GM18519 (cell line): ENCODE results near the gene ARHGAP28.

Experiments used
- ATAC-seq: cut with Tn5 transposase; IDR thresholded peaks from one replicate; pipeline ENCODE4 v1.9.1; 2021; ENCODE audit warnings: mild to moderate bottlenecking, moderate library complexity; ENCODE audit not compliant: unreplicated experiment, low FRiP score

The ARHGAP28 gene

GRCh38 chr18:6729247-6730091 lies at the start of gene ARHGAP28:
TSS of gene ARHGAP28 (plus strand) at chr18:6729716. CDS start at chr18:6729822, 106 bp downstream.
- peak; percentile 67 for ATAC-seq

GRCh38 chr18:6681331-6681875 lies 48.1 kb upstream of the ARHGAP28 start:
- no peak for ATAC-seq

GRCh38 chr18:6682437-6683111 lies 46.9 kb upstream of the ARHGAP28 start:
- no peak for ATAC-seq

GRCh38 chr18:6683112-6683876 lies 46.2 kb upstream of the ARHGAP28 start:
- no peak for ATAC-seq

GRCh38 chr18:6687676-6688075 lies 41.8 kb upstream of the ARHGAP28 start:
- no peak for ATAC-seq

- no peak for ATAC-seq
Measured at GRCh38 chr18:6708890-6709289, 20.6 kb upstream of the ARHGAP28 start.

GRCh38 chr18:6711467-6711866 lies 18.0 kb upstream of the ARHGAP28 start:
- no peak for ATAC-seq

GRCh38 chr18:6712401-6712800 lies 17.1 kb upstream of the ARHGAP28 start:
- no peak for ATAC-seq

GRCh38 chr18:6714010-6714409 lies 15.5 kb upstream of the ARHGAP28 start:
- ATAC-seq, result no peak

GRCh38 chr18:6718267-6718666 lies 11.2 kb upstream of the ARHGAP28 start:
- ATAC-seq, result no peak

- ATAC-seq, result no peak
Measured at GRCh38 chr18:6719098-6719846, 10.2 kb upstream of the ARHGAP28 start.

GRCh38 chr18:6719910-6720683 lies 9.4 kb upstream of the ARHGAP28 start:
- no peak for ATAC-seq

GRCh38 chr18:6721755-6722154 lies 7.8 kb upstream of the ARHGAP28 start:
- ATAC-seq, result no peak

- no peak for ATAC-seq
Measured at GRCh38 chr18:6722690-6723089, 6.8 kb upstream of the ARHGAP28 start.

- no peak for ATAC-seq
Measured at GRCh38 chr18:6724331-6724730, 5.2 kb upstream of the ARHGAP28 start.

- ATAC-seq, result no peak
Measured at GRCh38 chr18:6728331-6728730, 1.2 kb upstream of the ARHGAP28 start.

- ATAC-seq, result no peak
Measured at GRCh38 chr18:6728809-6729246, 688 bp upstream of the ARHGAP28 start.

GRCh38 chr18:6730416-6731221 lies 1.1 kb downstream of the ARHGAP28 start:
- no peak for ATAC-seq

- no peak for ATAC-seq
Measured at GRCh38 chr18:6731222-6731596, 1.7 kb downstream of the ARHGAP28 start.
